ENCODE measurements around the gene C10orf143.
"Not testable (repeated sequence)": the region's sequence is repeated elsewhere in the genome, so short reads cannot be mapped to it uniquely, and the experiment has no call there.

C10orf143 gene

GRCh38 chr10:130121486-130122079, 11.0 kb upstream of the C10orf143 start:
- H3K4me3 ChIP-seq (ENCODE audit: low read depth, low read length), result no peak overlapping the region
- DNase-seq, result no peak
- H3K27ac ChIP-seq, result no peak overlapping the region
- in situ Hi-C loops (cut with HindIII; ENCODE audit: low pct_ligation_motif_present, low sequenced_read_pairs), result no loop called here
- no peaks in the 10 kb centered on the region for H3K36me3 ChIP-seq (replicated peaks)
- TF ChIP-seq CTCF (IDR thresholded peaks at IDR 0.05; ENCODE audit: low read depth, low read length, missing control alignments), result no peak
- no peaks in the 10 kb centered on the region for H3K27me3 ChIP-seq (replicated peaks)

GRCh38 chr10:130117535-130117934, 6.9 kb upstream of the C10orf143 start:
- H3K4me3 ChIP-seq (ENCODE audit: low read depth, low read length); H3K27me3 ChIP-seq (replicated peaks); H3K27ac ChIP-seq; H3K36me3 ChIP-seq (replicated peaks); in situ Hi-C loops (cut with HindIII; ENCODE audit: low pct_ligation_motif_present, low sequenced_read_pairs): not testable (repeated sequence)
- peak; percentile 14 for DNase-seq

GRCh38 chr10:130116942-130117341, 6.3 kb upstream of the C10orf143 start:
- H3K4me3 ChIP-seq (ENCODE audit: low read depth, low read length); in situ Hi-C loops (cut with HindIII; ENCODE audit: low pct_ligation_motif_present, low sequenced_read_pairs): not testable (repeated sequence)

GRCh38 chr10:130112821-130113220, 2.2 kb upstream of the C10orf143 start:
- H3K4me3 ChIP-seq (ENCODE audit: low read depth, low read length), result no peak overlapping the region
- no peaks in the 10 kb centered on the region for H3K27me3 ChIP-seq (replicated peaks)
- DNase-seq, result no peak
- no peak overlapping the region for H3K27ac ChIP-seq
- no peak for TF ChIP-seq CTCF (IDR thresholded peaks at IDR 0.05; ENCODE audit: low read depth, low read length, missing control alignments)
- H3K36me3 ChIP-seq (replicated peaks), result no peaks in the 10 kb centered on the region
- in situ Hi-C loops (cut with HindIII; ENCODE audit: low pct_ligation_motif_present, low sequenced_read_pairs), result no loop called here

More at GRCh38 chr10:130116942-130117341, 6.3 kb upstream of the C10orf143 start:
- not testable (repeated sequence) for H3K27me3 ChIP-seq (replicated peaks); H3K27ac ChIP-seq; DNase-seq; H3K36me3 ChIP-seq (replicated peaks)

- no peak for DNase-seq
- Histone ChIP-seq H3K4me3 (ENCODE audit: low read depth, low read length) (peak overlapping the region; percentile 88), H3K27me3 (replicated peaks) (no peaks in the 10 kb centered on the region), H3K27ac (no peak overlapping the region), H3K36me3 (replicated peaks) (no peaks in the 10 kb centered on the region)
- no peak for TF ChIP-seq CTCF (IDR thresholded peaks at IDR 0.05; ENCODE audit: low read depth, low read length, missing control alignments)
- in situ Hi-C loops (cut with HindIII; ENCODE audit: low pct_ligation_motif_present, low sequenced_read_pairs), result no loop called here
These were observed 1.2 kb upstream of the C10orf143 start for GRCh38 chr10:130111852-130112180.

GRCh38 chr10:130111113-130111851, 652 bp upstream of the C10orf143 start:
- Histone ChIP-seq H3K4me3 (ENCODE audit: low read depth, low read length) (peak overlapping the region; percentile 88), H3K36me3 (replicated peaks) (no peaks in the 10 kb centered on the region), H3K27ac (peak overlapping the region; percentile 91), H3K27me3 (replicated peaks) (no peaks in the 10 kb centered on the region)
- DNase-seq, result peak; percentile 98
- in situ Hi-C loops (cut with HindIII; ENCODE audit: low pct_ligation_motif_present, low sequenced_read_pairs), result no loop called here
- no peak for TF ChIP-seq CTCF (IDR thresholded peaks at IDR 0.05; ENCODE audit: low read depth, low read length, missing control alignments)

Measured in brain microvascular endothelial cell (primary cell).